ENCODE results near the gene ZC3HAV1. TPM values are rescaled to one million over a fixed set of nuclear protein-coding genes. Genes with fewer than 3 reads are reported as not detected.
"Not testable (repeated sequence)": the region's sequence is repeated elsewhere in the genome, so short reads cannot be mapped to it uniquely, and the experiment has no call there.

The ZC3HAV1 gene
- total RNA-seq, 2 experiments from 2014 or later = 47.4 to 52.4 TPM

- POLR2A ChIA-PET = interaction anchor here (0.6 to 0.7 kb wide), 2 partner anchors 23 to 1792 kb away, joined by 3 read pairs; no protein-coding TSS in a partner anchor
- peak; percentile 35 for DNase-seq (ENCODE audit: low spot score)
- H4K20me1 ChIP-seq (ENCODE audit: insufficient read depth, low read length) = no peaks in the 10 kb centered on the region
- CTCF ChIA-PET (ENCODE audit: unreplicated experiment) = no interaction called here
- H3K4me1 ChIP-seq (ENCODE audit: insufficient read depth, low read length, poor library complexity, severe bottlenecking) = peaks cover 10% of the 10 kb centered on the region
- no peak overlapping the region for H2AFZ ChIP-seq (ENCODE audit: low read length)
- H3K79me2 ChIP-seq (ENCODE audit: insufficient read depth, low read depth, low read length) = no peaks in the 10 kb centered on the region
- TF ChIP-seq EZH2phosphoT487 (IDR thresholded peaks at IDR 0.05; ENCODE audit: borderline replicate concordance, low read depth, low read length) (no peak), CTCF (conservative IDR thresholded peaks at IDR 0.05; ENCODE audit: low read length) (peak; percentile 61)
- no peak overlapping the region for H3K27ac ChIP-seq (ENCODE audit: low read depth, low read length, poor library complexity, severe bottlenecking)
- H3K36me3 ChIP-seq (ENCODE audit: insufficient read depth, low read length) = no peaks in the 10 kb centered on the region
- intact Hi-C loops (cut with micrococcal nuclease; ENCODE audit: unreplicated experiment) = loop anchor here (1.0 kb wide), 1 partner anchor 110 kb away; no protein-coding TSS in a partner anchor
- BruUV-seq (replicated peaks) = no TSS peak
- H3K9me3 ChIP-seq (ENCODE audit: low read length) = no peaks in the 10 kb centered on the region
- no peaks in the 10 kb centered on the region for H3K9me2 ChIP-seq (ENCODE audit: insufficient read depth, low read length)
- no peak overlapping the region for H3K4me2 ChIP-seq (ENCODE audit: low read length)
- H3K4me3 ChIP-seq (ENCODE audit: low read depth, low read length, poor library complexity, severe bottlenecking) = no peak overlapping the region
Measured at GRCh38 chr7:139127648-139128047, 18.1 kb upstream of the ZC3HAV1 start.

- no peak for DNase-seq (ENCODE audit: low spot score)
- H3K36me3 ChIP-seq (ENCODE audit: insufficient read depth, low read length) = no peaks in the 10 kb centered on the region
- BruUV-seq (replicated peaks) = no TSS peak
- intact Hi-C loops (cut with micrococcal nuclease; ENCODE audit: unreplicated experiment) = no loop called here
- H2AFZ ChIP-seq (ENCODE audit: low read length) = no peak overlapping the region
- no peaks in the 10 kb centered on the region for H3K9me3 ChIP-seq (ENCODE audit: low read length)
- no peaks in the 10 kb centered on the region for H3K9me2 ChIP-seq (ENCODE audit: insufficient read depth, low read length)
- ChIA-PET POLR2A (interaction anchor here (0.6 kb wide), 2 partner anchors 110 to 231 kb away, joined by 3 to 6 read pairs; no protein-coding TSS in a partner anchor), CTCF (ENCODE audit: unreplicated experiment) (no interaction called here)
- no peaks in the 10 kb centered on the region for H3K79me2 ChIP-seq (ENCODE audit: insufficient read depth, low read depth, low read length)
- H4K20me1 ChIP-seq (ENCODE audit: insufficient read depth, low read length) = no peaks in the 10 kb centered on the region
- peaks cover 10% of the 10 kb centered on the region for H3K4me1 ChIP-seq (ENCODE audit: insufficient read depth, low read length, poor library complexity, severe bottlenecking)
- TF ChIP-seq EZH2phosphoT487 (IDR thresholded peaks at IDR 0.05; ENCODE audit: borderline replicate concordance, low read depth, low read length) (no peak), CTCF (conservative IDR thresholded peaks at IDR 0.05; ENCODE audit: low read length) (no peak)
- no peak overlapping the region for H3K27ac ChIP-seq (ENCODE audit: low read depth, low read length, poor library complexity, severe bottlenecking)
- no peak overlapping the region for H3K4me2 ChIP-seq (ENCODE audit: low read length)
- H3K4me3 ChIP-seq (ENCODE audit: low read depth, low read length, poor library complexity, severe bottlenecking) = no peak overlapping the region
Measured at GRCh38 chr7:139125657-139126056, 16.1 kb upstream of the ZC3HAV1 start.

- POLR2A ChIA-PET; H3K27ac ChIP-seq (ENCODE audit: low read depth, low read length, poor library complexity, severe bottlenecking); CTCF ChIA-PET (ENCODE audit: unreplicated experiment); H3K9me3 ChIP-seq (ENCODE audit: low read length); H3K36me3 ChIP-seq (ENCODE audit: insufficient read depth, low read length); H3K4me3 ChIP-seq (ENCODE audit: low read depth, low read length, poor library complexity, severe bottlenecking); intact Hi-C loops (cut with micrococcal nuclease; ENCODE audit: unreplicated experiment); H4K20me1 ChIP-seq (ENCODE audit: insufficient read depth, low read length); H3K79me2 ChIP-seq (ENCODE audit: insufficient read depth, low read depth, low read length); H2AFZ ChIP-seq (ENCODE audit: low read length); BruUV-seq (replicated peaks); H3K4me1 ChIP-seq (ENCODE audit: insufficient read depth, low read length, poor library complexity, severe bottlenecking); H3K9me2 ChIP-seq (ENCODE audit: insufficient read depth, low read length); H3K4me2 ChIP-seq (ENCODE audit: low read length); DNase-seq (ENCODE audit: low spot score): not testable (repeated sequence)
Measured at GRCh38 chr7:139124995-139125394, 15.5 kb upstream of the ZC3HAV1 start.

Measured in OCI-LY7 (cell line).